Esophagus muscularis mucosa (tissue), 4 donors: Measurements from ENCODE around the gene ALKBH1. TPM values are rescaled to one million over a fixed set of nuclear protein-coding genes. Genes with fewer than 3 reads are reported as not detected.

Source experiments
- DNase-seq: peaks from one replicate; pipeline ENCODE4 v3.0.0-alpha.2; 2017; ENCODE audit errors: extremely low spot score
- H3K27ac ChIP-seq, 4 donors: fragments of 200-600 bp; sonication (generic); replicated peaks in 1 of 4; 1 replicate in 3 of 4; 2 replicates in 1 of 4; pipeline ENCODE4 v1.5.1; 2016 to 2019; ENCODE audit warnings: mild to moderate bottlenecking in 1 of 4
- H3K27me3 ChIP-seq, 4 donors: fragments of 200-600 bp; sonication (generic); one replicate each; pipeline versions ENCODE4 v1.5.1 to v1.6.0; 2016 to 2019
- H3K36me3 ChIP-seq, 4 donors: fragments of 200-600 bp; sonication (generic); one replicate each; pipeline ENCODE4 v1.5.1; 2016 to 2019
- H3K4me1 ChIP-seq, 4 donors: fragments of 200-600 bp; sonication (generic); one replicate each; pipeline ENCODE4 v1.5.1; 2016 to 2019
- H3K4me3 ChIP-seq, 4 donors: fragments of 200-600 bp; sonication (generic); 1 replicate in 2 of 4; 2 replicates in 2 of 4; pipeline ENCODE4 v1.5.1; 2016 to 2019; ENCODE audit warnings: mild to moderate bottlenecking in 4 of 4, moderate library complexity in 1 of 4
- H3K9me3 ChIP-seq, 4 donors: fragments of 200-600 bp; sonication (generic); 1 replicate in 3 of 4; 2 replicates in 1 of 4; pipeline ENCODE4 v1.5.1; 2016 to 2019
- CTCF ChIP-seq, 3 experiments: fragments of 200-600 bp in 2 of 3; fragments of 450-650 bp in 1 of 3; sonication (generic) in 2 of 3; IDR thresholded peaks; one replicate each; pipeline ENCODE4 v1.5.1; 2017 to 2019; ENCODE audit warnings: antibody characterized with exemption in 3 of 3, mild to moderate bottlenecking in 2 of 3, moderate library complexity in 1 of 3
- EP300 ChIP-seq: sonication (generic); formaldehyde crosslinking; IDR thresholded peaks from one replicate; pipeline ENCODE4 v1.6.1; 2017; ENCODE audit warnings: antibody characterized with exemption
- POLR2A ChIP-seq: fragments of 450-650 bp; IDR thresholded peaks from one replicate; pipeline ENCODE4 v1.6.1; 2017; ENCODE audit warnings: antibody characterized with exemption, moderate library complexity, mild to moderate bottlenecking, low read depth
- POLR2AphosphoS5 ChIP-seq, 2 donors: sonication (generic); formaldehyde crosslinking; IDR thresholded peaks; one replicate each; pipeline ENCODE4 v1.6.1; 2017; ENCODE audit warnings: antibody characterized with exemption in 2 of 2
- WGBS: methylation state at CpG from one replicate; pipeline ENCODE4 v1.1.5; 2018; 5-methylcytosine and 5-hydroxymethylcytosine counted together
- intact Hi-C: fragments of 100-400 bp; cut with DNase I; formaldehyde crosslinking; loops from one replicate; pipeline ENCODE4 v1.15.1; 2023
- total RNA-seq, 4 donors: library from RNA; depleted of rRNA; stranded (reverse); fragments of >200 nt; gene quantifications; one replicate each; pipeline versions ENCODE4 v1.1.0 to v1.2.1, GENCODE V29; 2016

ALKBH1 gene
- total RNA-seq, 4 donors from 2014 or later = 8.0 to 13.3 (median 11.8) TPM

GRCh38 chr14:77708749-77709148 is 926 bp upstream of the ALKBH1 start:
- peaks cover 29 to 44% (median 34%) of the 10 kb centered on the region in 4 donors for H3K4me1 ChIP-seq
- H3K36me3 ChIP-seq = peaks cover 22 to 50% (median 39%) of the 10 kb centered on the region in 4 donors
- no peak for DNase-seq
- intact Hi-C loops = loop anchor here (5.0 kb wide), 2 partner anchors 91 to 251 kb away; partner anchors contain the start of genes AHSA1, SPTLC2 and VIPAS39
- WGBS = 25% methylated on average over 7 of the region's 7 CpGs
- no peaks in the 10 kb centered on the region for H3K27me3 ChIP-seq
- H3K9me3 ChIP-seq = no peaks in the 10 kb centered on the region
- H3K4me3 ChIP-seq = peak overlapping the region; percentile 78 to 90 (median 83)
- peak overlapping the region in 2 of 4 donors; percentile 74 to 75 for H3K27ac ChIP-seq
- TF ChIP-seq EP300 = no peak
- TF ChIP-seq CTCF (IDR thresholded peaks at IDR 0.05) = no peak
- TF ChIP-seq POLR2A = no peak
- TF ChIP-seq POLR2AphosphoS5 (IDR thresholded peaks at IDR 0.05) = no peak

GRCh38 chr14:77707355-77707723 is 484 bp downstream of the ALKBH1 start:
- TF ChIP-seq CTCF (IDR thresholded peaks at IDR 0.05) (peak; percentile 28 to 41 (median 40)), POLR2A (no peak), EP300 (no peak), POLR2AphosphoS5 (IDR thresholded peaks at IDR 0.05) (no peak)
- WGBS = 0% methylated on average over 14 of the region's 14 CpGs
- Histone ChIP-seq H3K4me1 (peaks cover 29 to 44% (median 34%) of the 10 kb centered on the region in 4 donors), H3K9me3 (no peaks in the 10 kb centered on the region), H3K36me3 (peaks cover 34 to 54% (median 43%) of the 10 kb centered on the region in 4 donors), H3K4me3 (peak overlapping the region; percentile 78 to 90 (median 83)), H3K27ac (peak overlapping the region; percentile 74 to 78 (median 74)), H3K27me3 (no peaks in the 10 kb centered on the region)
- no peak for DNase-seq
- intact Hi-C loops = loop anchor here (5.0 kb wide), 2 partner anchors 90 to 250 kb away; partner anchors contain the start of genes AHSA1, SPTLC2 and VIPAS39

- no peak for DNase-seq
- intact Hi-C loops = no loop called here
- H3K4me3 ChIP-seq = no peak overlapping the region
- peaks cover 0 to 88% (median 63%) of the 10 kb centered on the region in 4 donors for H3K36me3 ChIP-seq
- H3K27ac ChIP-seq = peak overlapping the region in 1 of 4 donors; percentile 12
- H3K27me3 ChIP-seq = no peaks in the 10 kb centered on the region
- WGBS = 79% methylated on average over 2 of the region's 2 CpGs
- peaks cover 2 to 23% (median 8%) of the 10 kb centered on the region in 4 donors for H3K4me1 ChIP-seq
- H3K9me3 ChIP-seq = no peaks in the 10 kb centered on the region
- no peak for TF ChIP-seq POLR2AphosphoS5 (IDR thresholded peaks at IDR 0.05)
- no peak for TF ChIP-seq EP300
- no peak for TF ChIP-seq POLR2A
- no peak for TF ChIP-seq CTCF (IDR thresholded peaks at IDR 0.05)
Observed at GRCh38 chr14:77691259-77691658, 16.6 kb downstream of the ALKBH1 start.

- TF ChIP-seq POLR2AphosphoS5 (IDR thresholded peaks at IDR 0.05) (no peak), POLR2A (no peak), CTCF (IDR thresholded peaks at IDR 0.05) (no peak), EP300 (no peak)
- 31% methylated on average over 1 of the region's 1 CpG for WGBS
- Histone ChIP-seq H3K36me3 (peaks cover 6 to 57% (median 32%) of the 10 kb centered on the region in 4 donors), H3K9me3 (no peaks in the 10 kb centered on the region), H3K27me3 (no peaks in the 10 kb centered on the region), H3K27ac (peak overlapping the region; percentile 45 to 59 (median 54)), H3K4me3 (no peak overlapping the region), H3K4me1 (peaks cover 11 to 20% (median 19%) of the 10 kb centered on the region in 4 donors)
- DNase-seq = no peak
- intact Hi-C loops = no loop called here
Observed at GRCh38 chr14:77682158-77682553, 25.7 kb downstream of the ALKBH1 start.
